Osteocyte (in vitro differentiated cells): Measurements from ENCODE around the gene STUM. TPM values are rescaled to one million over a fixed set of nuclear protein-coding genes. Genes with fewer than 3 reads are reported as not detected.

Experiments
- DNase-seq: peaks from one replicate; pipeline ENCODE4 v3.0.0; 2021; ENCODE audit warnings: mixed read lengths; ENCODE audit not compliant: unreplicated experiment; ENCODE audit errors: extremely low spot score
- H3K27ac Mint-ChIP-seq: one replicate; pipeline ENCODE4 v1.8.0; 2021; ENCODE audit warnings: mild to moderate bottlenecking, mixed read lengths; ENCODE audit not compliant: unreplicated experiment
- H3K27me3 Mint-ChIP-seq: one replicate; pipeline ENCODE4 v1.8.0; 2021; ENCODE audit warnings: mixed read lengths; ENCODE audit not compliant: unreplicated experiment
- H3K36me3 Mint-ChIP-seq: one replicate; pipeline ENCODE4 v1.8.0; 2021; ENCODE audit warnings: mixed read lengths; ENCODE audit not compliant: unreplicated experiment
- H3K4me1 Mint-ChIP-seq: one replicate; pipeline ENCODE4 v1.8.0; 2021; ENCODE audit warnings: mixed read lengths; ENCODE audit not compliant: unreplicated experiment
- H3K4me3 Mint-ChIP-seq: one replicate; pipeline ENCODE4 v1.8.0; 2021; ENCODE audit warnings: mild to moderate bottlenecking, moderate library complexity, mixed read lengths; ENCODE audit not compliant: unreplicated experiment
- H3K9me3 Mint-ChIP-seq: one replicate; pipeline ENCODE4 v1.8.0; 2021; ENCODE audit warnings: mixed read lengths; ENCODE audit not compliant: unreplicated experiment
- total RNA-seq: library from RNA; stranded (reverse); gene quantifications from 2 replicates; pipeline ENCODE4 v1.2.1, GENCODE V29; 2021
- TF ChIP-seq, protein P1 (sequence below): fragments of 200-600 bp; sonication (generic); IDR thresholded peaks from 2 replicates; pipeline ENCODE4 v1.5.0; 2021; ENCODE audit warnings: antibody characterized with exemption, mild to moderate bottlenecking, moderate library complexity

The STUM gene
- total RNA-seq, 1 donor from 2014 or later, result 0.35 TPM

- peaks cover under 1% of the 10 kb centered on the region for H3K9me3 Mint-ChIP-seq
- no peak for DNase-seq
- H3K27ac Mint-ChIP-seq, result no peak overlapping the region
- no peak overlapping the region for H3K4me3 Mint-ChIP-seq
- H3K36me3 Mint-ChIP-seq, result peaks cover 5% of the 10 kb centered on the region
- H3K4me1 Mint-ChIP-seq, result peaks cover 5% of the 10 kb centered on the region
- H3K27me3 Mint-ChIP-seq, result peaks cover 2% of the 10 kb centered on the region
- TF ChIP-seq, protein P1, sequence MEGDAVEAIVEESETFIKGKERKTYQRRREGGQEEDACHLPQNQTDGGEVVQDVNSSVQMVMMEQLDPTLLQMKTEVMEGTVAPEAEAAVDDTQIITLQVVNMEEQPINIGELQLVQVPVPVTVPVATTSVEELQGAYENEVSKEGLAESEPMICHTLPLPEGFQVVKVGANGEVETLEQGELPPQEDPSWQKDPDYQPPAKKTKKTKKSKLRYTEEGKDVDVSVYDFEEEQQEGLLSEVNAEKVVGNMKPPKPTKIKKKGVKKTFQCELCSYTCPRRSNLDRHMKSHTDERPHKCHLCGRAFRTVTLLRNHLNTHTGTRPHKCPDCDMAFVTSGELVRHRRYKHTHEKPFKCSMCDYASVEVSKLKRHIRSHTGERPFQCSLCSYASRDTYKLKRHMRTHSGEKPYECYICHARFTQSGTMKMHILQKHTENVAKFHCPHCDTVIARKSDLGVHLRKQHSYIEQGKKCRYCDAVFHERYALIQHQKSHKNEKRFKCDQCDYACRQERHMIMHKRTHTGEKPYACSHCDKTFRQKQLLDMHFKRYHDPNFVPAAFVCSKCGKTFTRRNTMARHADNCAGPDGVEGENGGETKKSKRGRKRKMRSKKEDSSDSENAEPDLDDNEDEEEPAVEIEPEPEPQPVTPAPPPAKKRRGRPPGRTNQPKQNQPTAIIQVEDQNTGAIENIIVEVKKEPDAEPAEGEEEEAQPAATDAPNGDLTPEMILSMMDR, result no peak
Measured at GRCh38 chr1:226627050-226627755, 78.6 kb downstream of the STUM start.

- no peak for DNase-seq
- H3K27me3 Mint-ChIP-seq, result no peaks in the 10 kb centered on the region
- TF ChIP-seq, protein P1, result no peak
- H3K4me3 Mint-ChIP-seq, result no peak overlapping the region
- no peak overlapping the region for H3K27ac Mint-ChIP-seq
- H3K4me1 Mint-ChIP-seq, result peaks cover 5% of the 10 kb centered on the region
- no peaks in the 10 kb centered on the region for H3K9me3 Mint-ChIP-seq
- H3K36me3 Mint-ChIP-seq, result peaks cover 6% of the 10 kb centered on the region
Measured at GRCh38 chr1:226627924-226628611, 79.5 kb downstream of the STUM start.

DNA sequence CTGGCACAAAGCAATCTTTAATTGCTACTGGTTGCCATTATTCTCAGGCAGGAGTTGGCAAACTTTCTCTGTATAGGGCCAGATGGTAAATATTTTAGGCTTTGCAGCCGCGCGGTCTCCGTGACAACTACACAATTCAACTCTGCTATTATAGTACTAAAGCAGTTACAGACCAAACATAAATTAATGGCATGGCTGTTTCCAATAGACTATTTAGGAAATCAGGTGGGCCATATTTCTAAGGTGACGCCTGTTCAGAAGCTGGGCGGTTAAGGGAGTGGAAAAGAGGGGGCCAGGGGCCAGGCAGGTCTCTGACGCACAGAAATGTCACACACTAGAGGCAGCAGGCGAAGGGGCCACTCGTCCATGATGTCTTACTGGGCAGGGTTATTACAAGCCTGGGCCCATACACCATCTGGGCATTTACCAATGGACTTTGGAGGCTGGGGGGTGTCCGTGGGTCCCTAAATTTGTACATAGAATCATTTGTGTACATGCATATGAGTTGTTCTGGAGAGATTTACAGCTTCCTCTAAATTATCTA, 80.1 kb downstream of the STUM start:
- no peak overlapping the region for H3K4me3 Mint-ChIP-seq
- no peaks in the 10 kb centered on the region for H3K27me3 Mint-ChIP-seq
- H3K4me1 Mint-ChIP-seq, result peaks cover 5% of the 10 kb centered on the region
- DNase-seq, result no peak
- TF ChIP-seq, protein P1, result no peak
- H3K27ac Mint-ChIP-seq, result no peak overlapping the region
- H3K9me3 Mint-ChIP-seq, result no peaks in the 10 kb centered on the region
- peaks cover 6% of the 10 kb centered on the region for H3K36me3 Mint-ChIP-seq

DNA sequence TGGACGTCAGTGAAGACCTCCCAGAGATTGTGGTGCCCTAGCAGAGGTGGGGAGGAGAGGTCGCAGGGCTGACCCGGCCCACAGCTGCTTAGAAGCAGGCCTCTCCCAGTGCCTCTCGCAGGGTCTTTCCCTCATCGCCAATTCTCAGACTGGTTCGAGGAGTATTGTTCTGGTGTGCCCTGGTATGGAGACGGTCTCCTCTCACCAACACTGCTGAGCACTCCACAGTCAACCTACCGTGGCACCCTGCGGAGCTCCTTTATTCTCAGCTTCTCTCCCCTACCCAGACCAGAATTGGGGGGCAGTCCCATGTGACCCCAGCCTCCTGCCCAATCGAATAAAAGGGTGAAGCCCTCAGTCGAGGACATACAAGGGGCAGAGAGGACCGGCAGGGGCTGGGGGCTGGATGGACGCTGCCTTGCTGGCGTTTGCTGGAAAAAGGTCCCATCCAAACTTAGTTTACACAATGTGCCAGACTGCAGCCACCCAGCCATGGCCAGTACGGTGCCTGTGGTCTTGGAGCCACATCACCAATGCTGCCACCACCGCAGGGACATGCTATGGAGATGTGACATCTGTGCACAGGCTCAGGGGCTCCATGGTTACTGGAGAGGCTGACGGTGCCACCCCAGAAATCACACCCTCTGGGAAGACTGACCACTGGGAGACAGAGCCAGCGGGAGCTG, 80.8 kb downstream of the STUM start:
- peaks cover 5% of the 10 kb centered on the region for H3K4me1 Mint-ChIP-seq
- peaks cover 6% of the 10 kb centered on the region for H3K36me3 Mint-ChIP-seq
- TF ChIP-seq, protein P1, result no peak
- no peaks in the 10 kb centered on the region for H3K27me3 Mint-ChIP-seq
- H3K9me3 Mint-ChIP-seq, result no peaks in the 10 kb centered on the region
- no peak overlapping the region for H3K4me3 Mint-ChIP-seq
- H3K27ac Mint-ChIP-seq, result no peak overlapping the region
- no peak for DNase-seq
